ENCODE measurements around the gene RTTN.
"Not testable (repeated sequence)": the region's sequence is repeated elsewhere in the genome, so short reads cannot be mapped to it uniquely, and the experiment has no call there.

Gene RTTN

DNA sequence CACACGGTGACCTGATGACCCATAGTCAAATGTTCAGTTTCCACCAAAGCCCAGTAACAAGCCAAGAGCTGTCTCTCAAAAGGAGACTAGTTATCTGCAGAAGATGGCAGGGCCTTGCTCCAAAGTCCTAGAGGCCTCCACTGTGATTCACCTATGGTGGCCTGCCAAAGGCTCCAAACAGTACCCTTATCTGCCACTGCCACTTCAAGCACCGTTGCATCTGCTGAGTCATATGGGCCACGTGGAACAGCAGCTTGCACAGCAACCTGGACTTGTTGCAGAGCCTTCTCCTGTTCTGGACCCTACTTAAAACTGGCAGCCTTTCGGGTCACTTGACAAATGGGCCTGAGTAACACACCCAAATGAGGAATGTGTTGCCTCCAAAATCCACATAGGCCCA, 230.2 kb downstream of the RTTN start:
- not testable (repeated sequence) for ATAC-seq (ENCODE audit: low read depth); H3K4me3 Mint-ChIP-seq; DNase-seq (ENCODE audit: low spot score in 2 of 2); H3K36me3 Mint-ChIP-seq; H3K9me3 Mint-ChIP-seq; H3K4me1 Mint-ChIP-seq; H3K27ac Mint-ChIP-seq; H3K27me3 Mint-ChIP-seq

GRCh38 chr18:69974365-69974764, 231.1 kb downstream of the RTTN start:
- Mint-ChIP-seq H3K27ac (no peak overlapping the region), H3K36me3 (peaks cover 4% of the 10 kb centered on the region), H3K9me3 (peaks cover 3% of the 10 kb centered on the region), H3K27me3 (no peaks in the 10 kb centered on the region), H3K4me3 (no peak overlapping the region), H3K4me1 (peaks cover 9% of the 10 kb centered on the region)
- ATAC-seq (ENCODE audit: low read depth) (no peak), DNase-seq (ENCODE audit: low spot score in 2 of 2) (no peak)

- Mint-ChIP-seq H3K36me3 (no peaks in the 10 kb centered on the region), H3K4me3 (no peak overlapping the region), H3K4me1 (peaks cover 7% of the 10 kb centered on the region), H3K27ac (no peak overlapping the region), H3K9me3 (no peaks in the 10 kb centered on the region), H3K27me3 (no peaks in the 10 kb centered on the region)
- ATAC-seq (ENCODE audit: low read depth) (no peak), DNase-seq (ENCODE audit: low spot score in 2 of 2) (no peak)
Measured at GRCh38 chr18:69969491-69969890, 236.0 kb downstream of the RTTN start.

GRCh38 chr18:69968039-69968438, 237.4 kb downstream of the RTTN start:
- Mint-ChIP-seq H3K4me1 (peaks cover 7% of the 10 kb centered on the region), H3K9me3 (no peaks in the 10 kb centered on the region), H3K27me3 (no peaks in the 10 kb centered on the region), H3K27ac (no peak overlapping the region), H3K4me3 (no peak overlapping the region), H3K36me3 (peaks cover 2% of the 10 kb centered on the region)
- ATAC-seq (ENCODE audit: low read depth) (no peak), DNase-seq (ENCODE audit: low spot score in 2 of 2) (no peak)

GRCh38 chr18:69963196-69963595, 242.3 kb downstream of the RTTN start:
- no peak overlapping the region for H3K27ac Mint-ChIP-seq
- no peak overlapping the region for H3K4me3 Mint-ChIP-seq
- peaks cover 12% of the 10 kb centered on the region for H3K4me1 Mint-ChIP-seq
- no peak for ATAC-seq (ENCODE audit: low read depth)
- no peak for DNase-seq (ENCODE audit: low spot score in 2 of 2)
- no peaks in the 10 kb centered on the region for H3K27me3 Mint-ChIP-seq
- H3K36me3 Mint-ChIP-seq: peaks cover 2% of the 10 kb centered on the region
- H3K9me3 Mint-ChIP-seq: no peaks in the 10 kb centered on the region

DNA sequence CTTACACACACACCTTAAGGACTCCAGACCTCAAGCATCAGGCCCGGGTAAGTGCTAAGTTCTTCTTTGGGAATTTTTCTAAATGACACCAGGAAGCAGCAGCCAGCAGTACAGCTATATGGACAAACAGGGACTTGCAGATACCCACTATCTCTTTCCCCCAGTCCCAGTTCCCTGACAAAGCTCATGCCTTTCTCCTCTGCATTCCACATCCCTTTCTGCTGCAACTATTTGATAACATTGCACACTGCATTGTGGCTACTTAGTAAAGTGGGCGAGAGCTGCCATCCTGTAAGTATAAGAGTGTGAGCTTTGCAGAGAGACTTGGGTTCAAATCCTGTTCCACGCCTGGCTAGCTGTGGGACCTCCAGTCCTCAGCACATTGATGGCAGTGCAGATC, 243.8 kb downstream of the RTTN start:
- no peak for ATAC-seq (ENCODE audit: low read depth)
- no peak overlapping the region for H3K4me3 Mint-ChIP-seq
- no peaks in the 10 kb centered on the region for H3K9me3 Mint-ChIP-seq
- H3K27me3 Mint-ChIP-seq: no peaks in the 10 kb centered on the region
- DNase-seq (ENCODE audit: low spot score in 2 of 2): no peak
- H3K4me1 Mint-ChIP-seq: peaks cover 17% of the 10 kb centered on the region
- H3K27ac Mint-ChIP-seq: no peak overlapping the region
- H3K36me3 Mint-ChIP-seq: peaks cover 2% of the 10 kb centered on the region

DNA sequence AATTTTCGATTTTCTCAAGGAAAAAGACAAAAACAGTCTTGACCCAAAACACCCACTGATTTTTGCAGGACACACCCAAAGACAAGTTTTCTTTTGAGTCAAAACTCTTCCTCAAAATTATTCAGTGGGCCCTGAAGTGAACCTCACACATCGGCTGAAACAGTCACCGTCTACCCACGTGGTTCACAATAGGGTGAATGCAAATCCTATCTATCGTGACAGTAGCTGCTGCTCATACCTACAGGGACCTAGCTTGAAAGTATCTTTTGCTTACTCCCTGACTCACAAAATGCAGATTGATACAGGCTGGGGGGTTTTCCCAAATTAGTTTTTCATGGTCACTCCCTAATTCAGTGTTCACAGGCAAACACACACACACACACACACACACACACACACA, 247.1 kb downstream of the RTTN start:
- Mint-ChIP-seq H3K4me1 (peaks cover 20% of the 10 kb centered on the region), H3K4me3 (no peak overlapping the region), H3K27ac (no peak overlapping the region), H3K36me3 (peaks cover 2% of the 10 kb centered on the region), H3K27me3 (no peaks in the 10 kb centered on the region), H3K9me3 (no peaks in the 10 kb centered on the region)
- no peak for DNase-seq (ENCODE audit: low spot score in 2 of 2)
- peak; percentile 63 for ATAC-seq (ENCODE audit: low read depth)

- ATAC-seq (ENCODE audit: low read depth) (no peak), DNase-seq (ENCODE audit: low spot score in 2 of 2) (no peak)
- peaks cover 1% of the 10 kb centered on the region for H3K36me3 Mint-ChIP-seq
- H3K27ac Mint-ChIP-seq: no peak overlapping the region
- peaks cover 2% of the 10 kb centered on the region for H3K9me3 Mint-ChIP-seq
- H3K4me3 Mint-ChIP-seq: no peak overlapping the region
- no peaks in the 10 kb centered on the region for H3K27me3 Mint-ChIP-seq
- peaks cover 20% of the 10 kb centered on the region for H3K4me1 Mint-ChIP-seq
Measured at GRCh38 chr18:69957747-69958146, 247.7 kb downstream of the RTTN start.

GRCh38 chr18:69956665-69957620, 248.5 kb downstream of the RTTN start:
- no peak overlapping the region for H3K27ac Mint-ChIP-seq
- H3K4me3 Mint-ChIP-seq: no peak overlapping the region
- peaks cover 2% of the 10 kb centered on the region for H3K9me3 Mint-ChIP-seq
- H3K27me3 Mint-ChIP-seq: no peaks in the 10 kb centered on the region
- peaks cover 20% of the 10 kb centered on the region for H3K4me1 Mint-ChIP-seq
- ATAC-seq (ENCODE audit: low read depth) (no peak), DNase-seq (ENCODE audit: low spot score in 2 of 2) (no peak)
- H3K36me3 Mint-ChIP-seq: peaks cover 1% of the 10 kb centered on the region

DNA sequence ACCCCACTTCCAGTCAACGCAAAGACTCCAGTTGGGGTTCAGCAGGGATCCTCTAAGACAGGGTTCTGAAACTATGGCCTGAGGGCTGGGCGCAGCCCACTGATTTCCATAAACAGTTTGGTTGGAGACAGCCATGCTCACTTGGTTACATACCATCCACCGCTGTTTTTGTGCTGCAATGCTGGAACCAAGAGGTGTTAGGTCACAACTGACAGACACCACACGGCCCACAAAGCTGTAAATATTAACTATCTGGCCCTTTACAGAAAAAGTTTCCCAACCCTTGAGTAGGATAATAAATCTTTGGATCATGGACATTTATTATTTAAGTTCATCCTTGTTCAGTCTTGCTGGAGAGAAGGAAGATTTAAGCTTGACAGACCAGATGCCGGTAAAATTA, 249.4 kb downstream of the RTTN start:
- H3K27me3 Mint-ChIP-seq: no peaks in the 10 kb centered on the region
- no peak for ATAC-seq (ENCODE audit: low read depth)
- peaks cover 1% of the 10 kb centered on the region for H3K36me3 Mint-ChIP-seq
- DNase-seq (ENCODE audit: low spot score in 2 of 2): no peak
- H3K9me3 Mint-ChIP-seq: peaks cover 2% of the 10 kb centered on the region
- no peak overlapping the region for H3K27ac Mint-ChIP-seq
- H3K4me3 Mint-ChIP-seq: no peak overlapping the region
- H3K4me1 Mint-ChIP-seq: peaks cover 20% of the 10 kb centered on the region

DNA sequence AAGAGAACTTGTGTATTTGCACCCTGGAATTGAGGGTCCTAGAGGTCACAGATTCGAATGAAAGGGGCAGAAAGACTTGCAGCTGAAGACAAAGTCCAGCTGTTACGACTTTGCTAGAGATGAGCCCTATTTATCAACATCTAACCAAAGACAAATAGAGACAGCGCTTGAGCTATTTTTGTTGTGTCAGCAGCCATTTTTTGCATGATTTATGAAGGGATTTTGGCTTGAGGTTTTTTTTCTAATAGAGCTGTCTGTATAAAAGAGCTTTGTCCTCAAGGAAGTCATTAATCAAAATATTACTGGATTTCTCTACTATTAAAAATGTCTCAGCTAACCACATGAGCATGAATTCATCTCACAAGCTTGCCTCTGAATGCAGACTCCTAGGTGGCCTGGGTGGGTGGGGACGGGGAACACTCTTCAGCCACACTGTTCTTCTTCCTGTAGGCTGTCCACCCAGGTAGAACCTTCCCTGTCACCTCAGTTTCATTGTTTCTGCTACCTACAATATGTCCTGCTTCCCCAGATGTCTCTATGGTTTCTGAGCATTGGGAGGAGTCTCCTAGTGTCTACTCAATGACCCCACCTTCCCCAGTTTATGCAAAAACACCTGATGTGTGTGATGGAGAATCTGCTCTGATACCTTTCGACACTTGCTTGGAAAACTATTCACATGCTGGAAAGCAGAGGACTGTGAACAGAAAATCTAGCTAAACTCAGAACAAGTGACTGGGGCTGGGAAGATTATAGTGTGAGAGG, 250.6 kb downstream of the RTTN start:
- peaks cover 1% of the 10 kb centered on the region for H3K36me3 Mint-ChIP-seq
- ATAC-seq (ENCODE audit: low read depth): peak; percentile 21
- DNase-seq (ENCODE audit: low spot score in 2 of 2): no peak
- peaks cover 2% of the 10 kb centered on the region for H3K9me3 Mint-ChIP-seq
- peak overlapping the region; percentile 19 for H3K4me3 Mint-ChIP-seq
- H3K27ac Mint-ChIP-seq: peak overlapping the region; percentile 38
- peaks cover 20% of the 10 kb centered on the region for H3K4me1 Mint-ChIP-seq
- no peaks in the 10 kb centered on the region for H3K27me3 Mint-ChIP-seq

DNA sequence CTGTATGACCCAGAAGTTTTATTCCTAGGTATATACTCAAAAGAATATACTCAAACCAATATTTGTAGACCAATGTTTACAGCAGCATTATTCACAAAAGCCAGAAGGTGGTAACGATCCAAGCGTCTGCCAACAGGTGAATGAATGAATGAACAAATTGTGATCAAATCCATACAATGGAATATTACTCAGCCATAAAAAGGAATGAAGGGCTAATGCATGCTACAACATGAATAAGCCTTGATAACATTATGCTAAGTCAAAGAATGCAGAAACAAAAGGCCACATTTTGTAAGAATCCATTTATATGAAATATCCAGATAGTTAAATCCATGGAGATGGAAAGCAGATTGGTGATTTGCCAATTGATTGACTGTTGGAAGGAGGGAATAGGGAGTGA, 252.3 kb downstream of the RTTN start:
- H3K4me3 Mint-ChIP-seq: no peak overlapping the region
- peaks cover 2% of the 10 kb centered on the region for H3K9me3 Mint-ChIP-seq
- DNase-seq (ENCODE audit: low spot score in 2 of 2): no peak
- H3K27ac Mint-ChIP-seq: no peak overlapping the region
- ATAC-seq (ENCODE audit: low read depth): no peak
- peaks cover 1% of the 10 kb centered on the region for H3K36me3 Mint-ChIP-seq
- no peaks in the 10 kb centered on the region for H3K27me3 Mint-ChIP-seq
- H3K4me1 Mint-ChIP-seq: peaks cover 9% of the 10 kb centered on the region

Measured in memory B cell (primary cell).